Tibial nerve (tissue), 4 donors: ENCODE data around the gene PCDHGA3.

Experiments used
- EP300 ChIP-seq, 2 donors: sonication (generic); formaldehyde crosslinking; IDR thresholded peaks; one replicate each; pipeline ENCODE4 v1.6.1; 2017; ENCODE audit warnings: antibody characterized with exemption in 2 of 2, mild to moderate bottlenecking in 1 of 2
- POLR2A ChIP-seq, 2 donors: fragments of 450-650 bp; IDR thresholded peaks; one replicate each; pipeline ENCODE4 v1.6.1; 2017; ENCODE audit warnings: antibody characterized with exemption in 2 of 2, mild to moderate bottlenecking in 2 of 2, moderate library complexity in 2 of 2
- TF ChIP-seq, protein P1 (sequence below), 5 experiments: fragments of 200-600 bp in 3 of 5; fragments of 450-650 bp in 2 of 5; sonication (generic) in 3 of 5; IDR thresholded peaks; one replicate each; pipeline ENCODE4 v1.5.1; 2016 to 2019; ENCODE audit warnings: antibody characterized with exemption in 5 of 5, mild to moderate bottlenecking in 3 of 5, moderate library complexity in 2 of 5

DNA sequence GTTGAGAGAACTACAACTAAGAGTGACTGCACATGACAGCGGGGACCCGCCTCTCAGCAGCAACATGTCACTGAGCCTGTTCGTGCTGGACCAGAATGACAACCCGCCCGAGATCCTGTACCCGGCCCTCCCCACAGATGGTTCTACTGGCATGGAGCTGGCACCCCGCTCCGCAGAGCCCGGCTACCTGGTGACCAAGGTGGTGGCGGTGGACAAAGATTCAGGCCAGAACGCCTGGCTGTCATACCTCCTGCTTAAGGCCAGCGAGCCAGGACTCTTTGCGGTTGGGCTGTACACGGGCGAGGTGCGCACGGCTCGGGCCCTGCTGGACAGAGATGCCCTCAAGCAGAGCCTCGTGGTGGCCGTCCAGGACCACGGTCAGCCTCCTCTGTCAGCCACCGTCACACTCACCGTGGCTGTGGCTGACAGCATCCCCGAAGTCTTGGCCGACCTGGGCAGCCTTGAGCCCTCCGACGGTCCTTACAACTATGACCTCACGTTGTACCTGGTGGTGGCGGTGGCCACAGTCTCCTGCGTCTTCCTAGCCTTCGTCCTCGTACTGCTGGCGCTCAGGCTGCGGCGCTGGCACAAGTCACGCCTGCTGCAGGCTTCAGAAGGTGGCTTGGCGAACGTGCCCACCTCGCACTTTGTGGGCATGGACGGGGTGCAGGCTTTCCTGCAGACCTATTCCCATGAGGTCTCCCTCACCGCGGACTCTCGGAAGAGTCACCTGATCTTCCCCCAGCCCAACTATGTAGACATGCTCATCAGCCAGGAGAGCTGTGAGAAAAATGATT lies 41.0 kb downstream of the PCDHGA3 start:
- TF ChIP-seq, protein P1, sequence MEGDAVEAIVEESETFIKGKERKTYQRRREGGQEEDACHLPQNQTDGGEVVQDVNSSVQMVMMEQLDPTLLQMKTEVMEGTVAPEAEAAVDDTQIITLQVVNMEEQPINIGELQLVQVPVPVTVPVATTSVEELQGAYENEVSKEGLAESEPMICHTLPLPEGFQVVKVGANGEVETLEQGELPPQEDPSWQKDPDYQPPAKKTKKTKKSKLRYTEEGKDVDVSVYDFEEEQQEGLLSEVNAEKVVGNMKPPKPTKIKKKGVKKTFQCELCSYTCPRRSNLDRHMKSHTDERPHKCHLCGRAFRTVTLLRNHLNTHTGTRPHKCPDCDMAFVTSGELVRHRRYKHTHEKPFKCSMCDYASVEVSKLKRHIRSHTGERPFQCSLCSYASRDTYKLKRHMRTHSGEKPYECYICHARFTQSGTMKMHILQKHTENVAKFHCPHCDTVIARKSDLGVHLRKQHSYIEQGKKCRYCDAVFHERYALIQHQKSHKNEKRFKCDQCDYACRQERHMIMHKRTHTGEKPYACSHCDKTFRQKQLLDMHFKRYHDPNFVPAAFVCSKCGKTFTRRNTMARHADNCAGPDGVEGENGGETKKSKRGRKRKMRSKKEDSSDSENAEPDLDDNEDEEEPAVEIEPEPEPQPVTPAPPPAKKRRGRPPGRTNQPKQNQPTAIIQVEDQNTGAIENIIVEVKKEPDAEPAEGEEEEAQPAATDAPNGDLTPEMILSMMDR (IDR thresholded peaks at IDR 0.05) = no peak
- TF ChIP-seq POLR2A (IDR thresholded peaks at IDR 0.05) = no peak
- TF ChIP-seq EP300 (IDR thresholded peaks at IDR 0.05) = no peak
